NK-92 (cell line): ENCODE measurements around the gene TCN1.
A peak's percentile ranks its signal among the peaks of the same experiment; 100 is the strongest.

ENCODE experiments used
- DNase-seq: peaks from one replicate; lab custom pipeline; 2025; ENCODE audit not compliant: unreplicated experiment; lab: John Stamatoyannopoulos, UW

The TCN1 gene

DNA sequence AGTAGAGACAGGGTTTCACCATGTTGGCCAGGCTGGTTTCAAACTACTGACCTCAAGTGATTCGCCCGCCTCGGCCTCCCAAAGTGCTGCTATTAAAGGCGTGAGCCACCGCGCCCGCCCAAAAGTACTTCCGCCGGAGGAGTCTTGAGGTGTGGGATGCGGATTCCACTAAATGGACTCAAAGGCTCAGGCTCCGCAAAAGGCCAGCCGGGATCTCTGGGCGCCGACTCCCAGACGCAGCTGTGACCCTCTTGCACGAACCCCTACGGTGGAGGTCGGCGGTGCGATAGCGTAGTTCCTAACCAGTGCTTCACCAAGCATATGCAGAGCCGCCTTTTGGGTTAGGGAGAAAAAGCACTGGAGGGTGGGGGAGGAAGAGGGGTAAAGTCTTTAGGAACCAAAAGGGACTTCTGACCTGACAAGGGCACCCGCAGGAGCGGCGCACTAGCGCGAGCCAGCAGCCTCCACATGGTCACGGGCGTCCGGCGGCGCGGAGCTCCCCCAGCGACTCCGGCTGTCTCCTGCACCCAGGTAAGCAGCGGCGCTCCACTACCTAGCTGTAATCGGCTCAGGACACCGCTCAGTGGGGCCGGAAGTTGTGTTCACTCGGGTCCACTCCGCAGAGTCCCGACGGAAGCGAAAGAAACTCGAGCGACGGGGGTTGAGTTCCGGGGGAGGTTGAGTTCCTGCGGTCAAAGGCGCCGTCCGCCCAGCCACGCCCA, 55.9 kb downstream of the TCN1 start, which contains the start of gene MRPL16:
Gene MRPL16 (minus strand): TSS at position 590 of the 722 bp plus-strand sequence. CDS start 120 bp downstream, at position 470.
- peak; percentile 54 for DNase-seq

GRCh38 chr11:59807047-59807610, 59.2 kb downstream of the TCN1 start:
- no peak for DNase-seq

GRCh38 chr11:59804061-59804460, 62.2 kb downstream of the TCN1 start:
- no peak for DNase-seq
